K562 (cell line): Measurements from ENCODE around the gene URGCP. TPM values are rescaled to one million over a fixed set of nuclear protein-coding genes. Genes with fewer than 3 reads are reported as not detected.

Experiments
- ATAC-seq: fragments of 200-7000 bp; cut with Tn5 transposase; 3 replicates; pipeline ENCODE4 v1.9.1; 2020; ENCODE audit warnings: moderate library complexity
- BruUV-seq: library from RNA; stranded (reverse); fragments of 400-500 nt; replicated peaks from 2 replicates; lab custom pipeline; 2021; lab: Mats Ljungman, UMichigan
- CTCF ChIA-PET: fragments of 300-600 bp; formaldehyde crosslinking; extraction: SDS; loops from one replicate; lab custom pipeline; 2021; ENCODE audit warnings: low intra/inter-chr PET ratio; lab: Yijun Ruan, JAX
- POLR2A ChIA-PET: fragments of 300-600, 350-650 bp; sonication (Branson Sonifier 250); formaldehyde crosslinking; extraction: SDS; loops from one replicate; lab custom pipeline; 2021; ENCODE audit warnings: antibody characterized with exemption, inconsistent platforms; lab: Yijun Ruan, JAX
- DNase-seq, 4 experiments: peaks; one replicate each; pipeline versions ENCODE4 v3.0.0 to v3.0.0-alpha.2; 2011 to 2018; ENCODE audit warnings: low spot score in 3 of 4, mixed read lengths in 3 of 4; ENCODE audit errors: extremely low read depth in 1 of 4
- FAIRE-seq: peaks from 2 replicates; lab custom pipeline; 2011; peaks lifted over from hg19 to GRCh38; lab: Jason Lieb, UNC
- H2AFZ ChIP-seq: 2 replicates; pipeline ENCODE4 v1.6.0; 2011; ENCODE audit warnings: low read depth, low read length, control low read depth, inconsistent platforms
- H3K27ac ChIP-seq: fragments of 200-600 bp; 3 replicates; pipeline ENCODE4 v1.8.0; 2011; ENCODE audit warnings: low read depth, mild to moderate bottlenecking, control low read depth, inconsistent platforms, low read length, moderate library complexity, mixed read lengths; ENCODE audit errors: extremely low read depth
- H3K27me3 ChIP-seq, 2 experiments: fragments of 300-600 bp in 1 of 2; 2 replicates in 1 of 2; 3 replicates in 1 of 2; pipeline versions ENCODE4 v1.6.0 to v1.8.0; 2011; ENCODE audit warnings: inconsistent platforms in 2 of 2, low read length in 2 of 2, mild to moderate bottlenecking in 1 of 2, mixed read lengths in 1 of 2, moderate library complexity in 1 of 2; ENCODE audit not compliant: control insufficient read depth in 2 of 2, insufficient read depth in 2 of 2
- H3K36me3 ChIP-seq: fragments of 300-600 bp; 3 replicates; pipeline ENCODE4 v1.8.0; 2011; ENCODE audit warnings: mild to moderate bottlenecking, low read length, inconsistent platforms; ENCODE audit not compliant: control insufficient read depth, insufficient read depth
- H3K4me1 ChIP-seq, 2 experiments: fragments of 200-600 bp in 1 of 2; replicated peaks in 1 of 2; 2 replicates in 1 of 2; 3 replicates in 1 of 2; pipeline versions ENCODE4 v1.5.1 to v1.8.0; 2011; ENCODE audit warnings: inconsistent platforms in 2 of 2, low read length in 2 of 2, mild to moderate bottlenecking in 1 of 2, mixed read lengths in 1 of 2, moderate library complexity in 1 of 2; ENCODE audit not compliant: control insufficient read depth in 2 of 2, insufficient read depth in 2 of 2
- H3K4me2 ChIP-seq: 2 replicates; pipeline ENCODE4 v1.6.1; 2011; ENCODE audit warnings: low read length, control low read depth, inconsistent platforms, mixed read lengths; ENCODE audit not compliant: insufficient read depth
- H3K4me3 ChIP-seq: fragments of 200-600 bp; sonication (generic), shearing (Covaris generic); 2 replicates; pipeline ENCODE4 v1.5.1; 2016; ENCODE audit warnings: control low read depth, inconsistent platforms
- H3K79me2 ChIP-seq: fragments of 200-600 bp; 3 replicates; pipeline ENCODE4 v1.8.0; 2011; ENCODE audit warnings: low read length, inconsistent platforms; ENCODE audit not compliant: control insufficient read depth, insufficient read depth
- H3K9ac ChIP-seq, 2 experiments: 2 replicates each; pipeline versions ENCODE4 v1.6.0 to v1.6.1; 2011; ENCODE audit warnings: low read depth in 2 of 2, low read length in 2 of 2, control low read depth in 1 of 2, inconsistent platforms in 1 of 2, mild to moderate bottlenecking in 1 of 2, mixed read lengths in 1 of 2; ENCODE audit not compliant: insufficient read depth in 1 of 2
- H3K9me1 ChIP-seq: one replicate; pipeline ENCODE4 v1.6.0; 2011; ENCODE audit warnings: inconsistent platforms, mild to moderate bottlenecking, low read length, moderate library complexity; ENCODE audit not compliant: control insufficient read depth, insufficient read depth
- H3K9me3 ChIP-seq: replicated peaks from 2 replicates; pipeline ENCODE4 v1.5.1; 2011; ENCODE audit warnings: low read depth, low read length, inconsistent platforms; ENCODE audit not compliant: control insufficient read depth, insufficient read depth
- H4K20me1 ChIP-seq: replicated peaks from 2 replicates; pipeline ENCODE4 v1.6.1; 2011; ENCODE audit warnings: low read length, inconsistent platforms, mixed read lengths; ENCODE audit not compliant: control insufficient read depth, insufficient read depth
- ARID3B ChIP-seq: fragments of 250-450 bp; sonication (Bioruptor Pico); IDR thresholded peaks from 2 replicates; pipeline ENCODE4 v1.4.0; 2020; ENCODE audit warnings: borderline replicate concordance
- ATF6 ChIP-seq: sonication (generic); formaldehyde crosslinking; IDR thresholded peaks from 2 replicates; pipeline ENCODE4 v1.4.0; 2020; ENCODE audit warnings: mild to moderate bottlenecking, missing genetic modification reagents
- ESRRA ChIP-seq: fragments of 450-650 bp; IDR thresholded peaks from 2 replicates; pipeline ENCODE4 v1.6.1; 2014; ENCODE audit warnings: low read depth, mild to moderate bottlenecking, moderate library complexity, borderline replicate concordance
- NR2C1 ChIP-seq, 2 experiments: fragments of 450-650 bp; IDR thresholded peaks; 2 replicates each; pipeline ENCODE4 v1.6.1; 2017; ENCODE audit warnings: mild to moderate bottlenecking in 2 of 2, antibody characterized with exemption in 1 of 2, inconsistent platforms in 1 of 2, missing compliant biosample characterization in 1 of 2, missing genetic modification characterization in 1 of 2
- NR2C2 ChIP-seq, 2 experiments: fragments of 200-800 bp in 1 of 2; sonication (Bioruptor generic) in 1 of 2; sonication (generic) in 1 of 2; formaldehyde crosslinking in 1 of 2; IDR thresholded peaks; 2 replicates each; pipeline versions ENCODE4 v1.6.1 to v1.8.0; 2016 to 2022; ENCODE audit warnings: mild to moderate bottlenecking in 1 of 2, missing compliant biosample characterization in 1 of 2, missing genetic modification characterization in 1 of 2, missing genetic modification reagents in 1 of 2
- POLR2A ChIP-seq: fragments of 450-650 bp; conservative IDR thresholded peaks from 2 replicates; pipeline ENCODE4 v1.6.1; 2016
- SMAD1 ChIP-seq: fragments of 150-350 bp; IDR thresholded peaks from 2 replicates; pipeline ENCODE4 v1.6.1; 2014; ENCODE audit warnings: low read length, low read depth; ENCODE audit not compliant: partially characterized antibody
- TRIM24 ChIP-seq, 2 experiments: fragments of 450-650 bp; IDR thresholded peaks; 2 replicates each; pipeline ENCODE4 v1.6.1; 2016
- WGBS: fragments of 100-300 bp; shearing (Covaris generic); methylation state at CpG from one replicate; pipeline ENCODE4 v1.1.6; 2016; ENCODE audit warnings: low coverage, mixed read lengths; ENCODE audit not compliant: insufficient coverage; ENCODE audit errors: missing lambda C conversion rate; 5-methylcytosine and 5-hydroxymethylcytosine counted together
- in situ Hi-C: fragments of 300-500 bp; cut with MboI; formaldehyde crosslinking; loops from 4 replicates; pipeline ENCODE4 v1.15.0; 2018; ENCODE audit warnings: inconsistent platforms, mixed read lengths
- intact Hi-C: fragments of 100-400 bp; cut with micrococcal nuclease; formaldehyde crosslinking; loops from 2 replicates; pipeline ENCODE4 v1.14.2; 2022
- polyA plus RNA-seq, 8 experiments: library from polyadenylated mRNA; depleted of rRNA in 4 of 8; stranded (reverse) in 5 of 8; unstranded in 3 of 8; fragments of >200 nt; fragmentation: Nextera tagmentation in 2 of 8; fragmentation: Illumina TruSeq in 1 of 8; extraction: Ambion mirVana in 2 of 8; extraction: Trizol in 1 of 8; gene quantifications; 2 replicates each; pipeline versions ENCODE4 v1.2.1 to v1.2.3, GENCODE V29; 2011 to 2014; ENCODE audit warnings: inconsistent platforms in 1 of 8, missing spikeins in 1 of 8
- total RNA-seq, 7 experiments: library from RNA; depleted of rRNA in 6 of 7; stranded (reverse); fragments of >200 nt in 6 of 7; fragmentation: Illumina TruSeq in 2 of 7; extraction: Trizol in 2 of 7; gene quantifications; 2 replicates each; pipeline versions ENCODE4 v1.2.1 to v1.2.3, GENCODE V29; 2011 to 2021; ENCODE audit warnings: low replicate concordance in 1 of 7

Gene URGCP
- total and polyA plus RNA-seq, 9 of the 15 experiments (the other 6 are each of a cell fraction or from before 2014, with no cell fraction given), result 1.7 to 25.8 (median 12.5) TPM

GRCh38 chr7:43868181-43868580, 38.2 kb downstream of the URGCP start:
- Histone ChIP-seq H3K9me3 (no peaks in the 10 kb centered on the region; the same call in 1 of the 2 replicates), H3K4me3 (peak overlapping the region; percentile 71), H3K4me2 (peak overlapping the region; percentile 94), H3K79me2 (peaks cover 17% of the 10 kb centered on the region), H3K4me1 (peaks cover 15 to 25% of the 10 kb centered on the region in 2 experiments; a peak in 3 of 5 replicates), H3K9ac (peak overlapping the region in 1 of 2 experiments; percentile 74; a peak in 3 of 4 replicates), H2AFZ (peak overlapping the region; percentile 79; the same call in 1 of the 2 replicates), H3K27me3 (no peaks in the 10 kb centered on the region), H4K20me1 (no peaks in the 10 kb centered on the region), H3K27ac (peak overlapping the region; percentile 75), H3K9me1 (no peaks in the 10 kb centered on the region), H3K36me3 (peaks cover 26% of the 10 kb centered on the region)
- 29% methylated on average over 7 of the region's 7 CpGs for WGBS
- ATAC-seq, result no peak
- intact Hi-C loops, result no loop called here
- ChIA-PET POLR2A (interaction anchor here (1.0 to 1.2 kb wide), 2 partner anchors 9 to 16 kb away, joined by 3 read pairs; no protein-coding TSS in a partner anchor), CTCF (no interaction called here)
- no TSS peak for BruUV-seq
- FAIRE-seq, result peak; percentile 6
- no peak for TF ChIP-seq ATF6
- in situ Hi-C loops, result no loop called here
- peak in 1 of 4 experiments; percentile 28 for DNase-seq

- Histone ChIP-seq H3K9me3 (no peaks in the 10 kb centered on the region; the same call in 1 of the 2 replicates), H3K27ac (no peak overlapping the region), H4K20me1 (no peaks in the 10 kb centered on the region), H3K36me3 (peaks cover 26% of the 10 kb centered on the region), H3K79me2 (peaks cover 17% of the 10 kb centered on the region), H3K4me2 (no peak overlapping the region), H3K4me3 (no peak overlapping the region), H3K9me1 (no peaks in the 10 kb centered on the region), H3K4me1 (peaks cover 5 to 10% of the 10 kb centered on the region in 2 experiments; a peak in 3 of 5 replicates), H2AFZ (no peak overlapping the region), H3K27me3 (no peaks in the 10 kb centered on the region), H3K9ac (no peak overlapping the region)
- POLR2A ChIA-PET, result interaction anchor here (0.6 kb wide), 1 partner anchor 11 kb away, joined by 3 read pairs; no protein-coding TSS in a partner anchor
- ATAC-seq, result no peak
- intact Hi-C loops, result no loop called here
- CTCF ChIA-PET, result no interaction called here
- no peak for DNase-seq
- FAIRE-seq, result no peak
- in situ Hi-C loops, result no loop called here
- TF ChIP-seq ARID3B (CRISPR knock-in tag) (no peak), POLR2A (peak; percentile 55; the same call in 1 of the 2 replicates), SMAD1 (no peak), NR2C1 (IDR thresholded peaks at IDR 0.05) (peak; percentile 74), NR2C1 (tag; IDR thresholded peaks at IDR 0.05) (peak; percentile 69), TRIM24 (IDR thresholded peaks at IDR 0.05) (peak; percentile 15 to 27; a peak in 2 of 4 replicates), ESRRA (peak; percentile 92), NR2C2 (CRISPR knock-in tag; IDR thresholded peaks at IDR 0.05) (peak; percentile 50; the same call in 1 of the 2 replicates), NR2C2 (tag; IDR thresholded peaks at IDR 0.05) (peak; percentile 18; the same call in 1 of the 2 replicates)
- WGBS, result 92% methylated on average over 3 of the region's 3 CpGs
- no TSS peak for BruUV-seq
These were observed 41.1 kb downstream of the URGCP start for GRCh38 chr7:43865277-43865676.
